HG02938 (cell line): ENCODE measurements around the gene TULP3.

Experiments used
- ATAC-seq: cut with Tn5 transposase; IDR thresholded peaks from one replicate; pipeline ENCODE4 v1.9.1; 2021; ENCODE audit warnings: mild to moderate bottlenecking, moderate library complexity; ENCODE audit not compliant: unreplicated experiment

Gene TULP3

DNA sequence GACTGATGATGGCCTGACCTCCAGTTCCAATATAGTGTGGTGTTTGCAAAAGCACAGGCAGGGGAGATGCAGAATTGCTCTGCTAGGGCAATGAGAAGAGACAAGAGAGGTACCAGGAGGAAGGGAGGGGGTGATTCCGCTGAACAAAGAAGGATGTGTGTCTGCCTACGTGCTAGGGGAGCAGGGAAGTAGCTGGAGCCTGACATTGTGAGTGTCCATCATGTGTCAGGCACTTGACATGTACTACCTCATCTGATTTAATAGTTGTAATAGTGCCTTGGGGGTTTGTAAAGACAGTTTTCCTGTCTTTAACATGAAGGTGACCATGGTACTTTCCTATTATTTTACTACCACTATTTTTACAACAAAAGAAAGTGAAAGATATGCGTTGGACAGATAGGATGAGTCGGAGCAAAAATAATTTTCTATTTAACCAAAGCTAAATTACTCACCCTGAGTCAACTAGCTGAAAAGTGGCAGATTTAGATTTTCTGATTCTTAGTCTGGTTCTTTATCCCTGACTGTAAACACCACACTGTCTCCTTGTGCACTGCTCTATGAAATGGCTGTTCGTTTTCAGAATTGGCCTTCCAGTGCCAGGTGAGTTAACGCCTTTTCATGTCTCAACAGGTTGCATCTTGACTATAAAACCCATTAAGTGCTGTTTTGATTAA is 34.8 kb downstream of the TULP3 start:
- no peak for ATAC-seq

DNA sequence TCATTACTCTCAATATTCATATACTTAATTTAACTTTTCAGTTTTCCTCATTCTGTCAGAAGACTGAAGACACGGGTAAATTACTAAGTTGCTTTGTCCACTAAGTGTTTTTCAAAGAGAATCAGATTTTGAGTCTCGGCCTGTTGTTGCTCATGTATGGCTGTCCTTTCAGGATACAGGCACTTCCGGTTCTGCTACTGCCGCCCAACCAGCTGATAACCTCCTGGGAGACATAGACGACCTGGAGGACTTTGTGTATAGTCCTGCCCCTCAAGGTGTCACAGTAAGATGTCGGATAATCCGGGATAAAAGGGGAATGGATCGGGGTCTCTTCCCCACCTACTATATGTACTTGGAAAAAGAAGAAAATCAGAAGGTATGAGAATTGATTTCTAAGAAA is 40.2 kb downstream of the TULP3 start:
- no peak for ATAC-seq

DNA sequence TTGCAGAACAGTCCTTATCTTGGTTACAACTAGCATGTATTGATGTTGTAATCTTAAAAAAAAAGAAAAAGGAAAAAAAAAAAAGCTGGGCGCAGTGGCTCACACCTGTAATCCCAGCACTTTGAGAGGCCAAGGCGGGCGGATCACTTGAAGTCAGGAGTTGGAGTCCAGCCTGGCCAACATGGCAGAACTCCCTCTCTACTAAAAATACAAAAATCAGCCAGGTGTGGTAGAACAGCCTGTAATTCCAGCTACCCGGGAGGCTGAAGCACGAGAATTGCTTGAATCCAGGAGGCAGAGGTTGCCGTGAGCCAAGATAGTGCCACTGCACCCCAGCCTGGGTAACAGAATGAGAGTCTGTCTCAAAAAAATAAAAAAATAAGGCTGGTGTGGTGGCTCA is 42.9 kb downstream of the TULP3 start:
- no peak for ATAC-seq

DNA sequence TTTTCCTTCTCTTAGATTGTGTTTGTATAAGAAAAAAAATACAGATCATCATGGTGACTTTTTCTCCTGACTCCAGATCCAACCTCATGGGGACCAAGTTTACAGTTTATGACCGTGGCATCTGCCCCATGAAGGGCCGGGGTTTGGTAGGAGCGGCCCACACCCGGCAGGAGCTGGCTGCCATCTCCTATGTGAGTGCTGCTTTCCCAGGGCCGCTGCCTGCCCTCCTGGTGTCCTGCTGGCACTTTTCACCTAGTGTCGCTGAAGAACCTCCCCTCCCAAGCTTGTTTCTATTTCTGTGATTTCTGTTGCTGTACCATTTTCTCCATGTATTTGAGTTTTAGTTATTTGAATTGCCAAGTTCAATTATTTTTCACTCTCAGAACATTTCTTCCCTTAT is 43.7 kb downstream of the TULP3 start:
- ATAC-seq: no peak

DNA sequence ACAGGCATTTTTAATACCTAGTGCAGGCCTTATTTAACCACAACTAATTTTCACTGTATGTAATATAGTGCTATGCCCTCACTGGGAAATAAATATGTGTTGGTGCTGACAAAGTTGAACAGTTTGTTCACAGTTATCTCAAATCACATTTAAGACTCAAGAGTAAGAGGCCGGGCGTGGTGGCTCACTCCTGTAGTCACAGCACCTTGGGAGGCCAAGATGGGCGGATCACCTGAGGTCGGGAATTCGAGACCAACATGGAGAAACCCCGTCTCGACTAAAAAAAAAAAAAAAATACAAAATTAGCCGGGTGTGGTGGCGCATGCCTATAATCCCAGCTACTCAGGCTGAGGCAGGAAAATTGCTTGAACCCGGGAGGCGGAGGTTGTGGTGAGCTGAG is 45.6 kb downstream of the TULP3 start:
- no peak for ATAC-seq

DNA sequence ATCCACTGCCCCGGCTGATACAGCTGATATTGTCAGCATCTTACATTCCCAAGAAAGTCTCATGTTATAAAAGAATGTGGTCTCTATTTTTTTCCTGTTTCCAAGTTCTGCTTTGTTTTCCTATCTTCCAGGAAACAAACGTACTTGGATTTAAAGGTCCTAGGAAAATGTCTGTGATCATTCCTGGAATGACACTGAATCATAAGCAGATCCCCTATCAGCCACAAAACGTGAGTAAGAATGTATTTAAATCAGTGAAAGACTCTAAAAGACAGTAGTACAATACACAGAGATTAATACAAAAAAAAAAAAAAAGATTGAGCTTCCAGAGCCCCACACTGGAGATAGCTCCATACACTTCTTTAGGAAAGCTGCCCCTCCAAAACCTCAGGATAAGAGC is 46.8 kb downstream of the TULP3 start:
- no peak for ATAC-seq

DNA sequence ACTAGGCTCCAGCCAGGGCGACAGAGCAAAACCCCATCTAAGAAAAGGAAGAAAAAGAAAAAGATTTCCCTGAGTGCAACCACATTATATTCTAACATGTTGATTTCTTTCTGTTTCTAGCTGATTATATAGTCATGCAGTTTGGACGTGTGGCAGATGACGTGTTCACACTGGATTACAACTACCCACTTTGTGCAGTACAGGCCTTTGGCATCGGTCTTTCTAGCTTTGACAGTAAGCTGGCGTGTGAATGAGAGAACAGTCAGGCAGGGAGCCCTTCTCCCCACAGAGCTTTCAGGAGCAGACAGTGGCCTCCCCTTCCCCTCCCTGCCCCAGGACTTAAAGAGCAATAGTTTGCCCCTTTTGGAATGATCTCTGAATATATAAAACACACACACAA is 48.5 kb downstream of the TULP3 start:
- ATAC-seq: no peak

DNA sequence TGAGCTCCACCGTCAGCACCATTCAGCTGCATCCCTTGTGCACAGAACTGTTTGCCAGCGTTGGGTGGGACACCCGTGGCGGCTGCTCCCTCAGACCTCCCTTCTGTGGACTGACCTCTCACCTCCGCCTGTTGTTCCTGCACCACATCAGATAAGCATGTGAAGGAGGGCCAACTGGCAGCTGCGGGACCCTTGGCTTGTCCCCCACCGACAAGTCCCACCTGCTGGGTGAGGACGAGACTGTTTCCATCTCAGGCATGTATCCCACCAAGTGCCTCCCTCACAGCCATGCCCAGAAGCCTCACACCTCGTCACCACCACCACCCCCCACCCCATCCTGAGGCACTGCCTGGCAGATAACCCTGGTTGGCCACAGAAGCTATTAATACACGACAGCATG is 49.9 kb downstream of the TULP3 start:
- no peak for ATAC-seq

DNA sequence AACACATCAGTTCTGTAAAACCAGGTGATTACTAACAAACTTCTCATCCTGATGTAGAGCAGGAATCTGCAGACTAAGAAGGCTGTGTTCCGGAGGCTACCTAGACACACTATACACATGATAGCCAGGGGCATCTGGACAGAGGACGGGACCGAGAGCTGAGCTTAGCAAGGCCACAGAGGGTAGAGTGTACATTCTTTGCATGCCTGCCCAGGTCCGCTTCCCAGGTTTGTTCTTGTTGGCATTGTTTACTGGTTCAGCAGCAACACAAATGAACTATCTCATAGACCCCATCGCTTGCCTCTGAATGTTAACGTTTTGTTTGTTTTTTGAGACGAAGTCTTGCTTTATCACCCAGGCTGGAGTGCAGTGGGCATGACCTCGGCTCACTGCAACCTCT is 50.8 kb downstream of the TULP3 start:
- ATAC-seq: no peak

DNA sequence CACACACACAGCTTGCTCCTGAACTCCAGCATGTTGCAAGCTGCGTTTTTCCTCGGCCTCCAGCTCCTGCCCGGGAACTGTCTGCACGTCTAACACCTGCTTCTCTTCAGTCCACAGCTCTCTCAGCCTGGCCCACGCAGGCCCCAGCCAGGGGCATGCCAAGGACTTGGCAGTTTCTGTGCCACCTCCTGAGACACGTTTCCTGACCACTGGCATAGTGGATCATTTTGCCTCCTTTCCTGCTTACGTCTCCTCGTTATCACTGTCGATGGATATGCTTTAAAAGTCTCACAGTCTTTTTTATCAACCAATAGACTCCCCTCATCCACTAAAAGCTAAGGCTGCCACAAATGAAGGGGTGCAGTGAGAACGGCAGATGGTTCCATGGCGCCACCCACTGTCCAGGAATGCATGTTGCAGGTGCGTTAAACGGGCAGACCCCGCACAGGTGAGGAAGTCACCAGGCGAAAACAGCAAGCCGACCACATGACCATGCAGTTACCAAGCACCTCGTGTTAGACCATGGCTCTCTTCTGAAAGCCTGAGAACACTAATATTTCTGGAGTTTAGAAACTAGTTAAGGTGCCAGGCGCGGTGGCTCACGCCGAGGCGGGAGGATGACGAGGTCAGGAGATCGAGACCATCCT is 53.8 kb downstream of the TULP3 start:
- no peak for ATAC-seq

DNA sequence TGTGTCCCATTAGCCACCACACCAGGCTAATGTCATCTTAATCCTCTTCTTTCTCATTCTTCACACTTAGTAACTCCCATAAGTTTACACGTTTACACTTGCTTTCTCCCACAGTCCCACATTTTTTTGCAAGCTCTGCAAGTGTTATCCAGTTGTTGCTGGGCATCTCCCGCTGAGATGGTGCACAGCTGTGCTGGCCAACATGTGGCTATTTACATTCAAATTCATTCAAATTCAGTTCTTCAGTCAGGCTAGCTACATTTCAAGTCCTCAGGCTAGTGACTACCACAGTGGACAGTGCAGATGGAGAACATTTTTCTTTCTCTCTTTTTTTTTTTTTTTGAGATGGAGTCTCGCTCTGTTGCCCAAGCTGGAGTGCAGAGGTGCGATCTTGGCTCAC is 58.7 kb downstream of the TULP3 start:
- ATAC-seq: no peak

DNA sequence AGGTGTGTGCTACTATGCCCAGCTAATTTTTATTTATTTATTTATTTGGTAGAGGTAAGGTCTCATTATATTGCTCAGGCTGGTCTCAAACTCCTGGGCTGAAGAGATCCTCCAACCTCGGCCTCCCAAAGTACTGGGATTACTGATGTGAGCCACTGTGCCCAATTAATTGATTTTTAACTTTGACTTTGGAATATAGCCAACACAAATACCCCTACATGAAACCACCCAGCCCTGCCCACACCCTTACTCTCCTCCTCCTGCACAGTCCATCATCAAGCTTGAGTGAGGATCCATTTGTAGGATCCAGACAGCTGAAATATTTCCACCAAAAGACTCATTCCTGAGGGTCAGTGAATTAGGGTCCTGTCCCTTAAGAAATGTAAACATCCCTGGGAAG is 65.2 kb downstream of the TULP3 start:
- no peak for ATAC-seq

DNA sequence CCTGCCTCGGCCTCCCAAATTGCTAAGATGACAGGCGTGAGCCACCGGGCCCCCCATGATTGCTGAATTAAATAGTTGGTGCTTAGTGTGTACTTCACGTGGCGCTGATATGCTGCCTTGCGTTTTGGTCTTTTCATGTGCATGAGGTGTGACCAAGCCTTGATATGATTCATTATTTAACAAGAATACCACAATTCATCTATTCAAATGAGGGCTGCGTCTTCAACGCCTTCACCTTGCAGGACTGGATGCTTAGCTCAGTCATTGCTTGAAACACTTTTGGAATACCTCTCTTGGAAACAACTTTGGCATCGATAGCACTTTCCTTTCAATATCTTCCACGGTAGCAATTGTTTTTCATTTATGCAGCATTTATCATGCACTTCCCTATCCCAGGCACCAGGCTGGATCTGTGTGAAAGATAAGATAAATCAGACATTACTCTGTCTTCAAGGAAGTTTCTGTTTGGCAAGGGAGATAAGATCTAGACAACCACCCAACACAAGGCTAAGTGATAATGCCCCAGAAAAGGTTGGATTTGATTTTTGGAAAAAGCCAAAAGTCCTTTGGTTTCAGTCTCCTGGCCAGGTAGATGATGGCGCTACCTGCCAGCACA is 67.2 kb downstream of the TULP3 start:
- no peak for ATAC-seq

DNA sequence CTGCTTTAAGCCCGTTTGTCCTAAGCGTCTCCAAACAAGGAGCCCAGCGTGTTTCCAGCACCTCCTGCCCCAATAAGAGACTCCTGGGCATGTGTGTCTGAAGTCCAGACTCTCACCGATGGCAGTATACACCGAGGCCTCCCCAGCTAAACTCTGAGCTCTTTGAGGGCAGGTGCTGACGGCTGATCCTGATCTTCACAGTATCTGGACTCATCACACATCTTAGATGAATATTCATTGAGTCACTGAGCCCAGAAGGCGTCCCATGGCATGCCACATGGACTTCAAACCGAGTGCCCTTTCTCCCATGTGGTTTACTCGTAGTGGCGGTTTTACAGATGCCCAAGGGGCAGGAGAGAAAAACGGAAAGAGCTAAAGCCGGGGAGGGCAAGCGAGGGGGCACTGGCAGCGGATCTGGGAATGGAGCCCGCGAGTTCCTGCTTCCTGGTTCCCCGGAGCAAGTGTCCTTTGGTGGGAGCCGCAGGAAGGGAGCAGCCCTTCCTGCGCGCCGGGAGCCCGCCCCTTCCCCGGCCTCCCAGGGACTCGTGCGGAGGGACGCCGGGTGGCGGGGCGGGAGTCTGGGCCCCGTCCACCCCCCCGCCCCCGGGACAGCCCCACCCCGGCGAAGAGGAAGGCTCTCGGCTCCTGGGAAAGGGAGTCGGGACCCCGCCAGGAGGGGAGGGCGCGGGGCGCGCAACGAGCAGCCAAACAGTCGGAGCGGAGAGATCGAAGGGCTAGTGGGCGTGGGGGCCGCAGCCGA is 67.9 kb downstream of the TULP3 start:
- ATAC-seq: no peak

DNA sequence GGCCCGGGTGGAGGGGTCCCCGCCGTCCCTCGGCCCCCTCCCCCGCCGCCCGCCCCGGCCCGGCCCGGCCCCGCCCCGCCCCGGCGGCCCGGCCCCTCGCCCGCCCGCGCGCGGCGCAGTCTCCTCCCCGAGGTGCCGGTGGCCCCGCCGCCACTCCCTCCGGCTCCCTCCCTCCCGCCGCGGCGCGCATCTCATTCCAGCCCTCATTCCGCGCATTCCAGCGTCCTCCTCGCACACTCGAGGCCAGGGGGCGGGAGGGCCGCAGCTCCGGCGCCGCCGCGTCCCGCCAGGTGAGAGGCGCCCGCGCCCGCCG is 68.5 kb downstream of the TULP3 start, which contains the start of gene TEAD4:
Gene TEAD4 (plus strand): TSS at position 206 of the 313 bp plus-strand sequence.
- no peak for ATAC-seq

DNA sequence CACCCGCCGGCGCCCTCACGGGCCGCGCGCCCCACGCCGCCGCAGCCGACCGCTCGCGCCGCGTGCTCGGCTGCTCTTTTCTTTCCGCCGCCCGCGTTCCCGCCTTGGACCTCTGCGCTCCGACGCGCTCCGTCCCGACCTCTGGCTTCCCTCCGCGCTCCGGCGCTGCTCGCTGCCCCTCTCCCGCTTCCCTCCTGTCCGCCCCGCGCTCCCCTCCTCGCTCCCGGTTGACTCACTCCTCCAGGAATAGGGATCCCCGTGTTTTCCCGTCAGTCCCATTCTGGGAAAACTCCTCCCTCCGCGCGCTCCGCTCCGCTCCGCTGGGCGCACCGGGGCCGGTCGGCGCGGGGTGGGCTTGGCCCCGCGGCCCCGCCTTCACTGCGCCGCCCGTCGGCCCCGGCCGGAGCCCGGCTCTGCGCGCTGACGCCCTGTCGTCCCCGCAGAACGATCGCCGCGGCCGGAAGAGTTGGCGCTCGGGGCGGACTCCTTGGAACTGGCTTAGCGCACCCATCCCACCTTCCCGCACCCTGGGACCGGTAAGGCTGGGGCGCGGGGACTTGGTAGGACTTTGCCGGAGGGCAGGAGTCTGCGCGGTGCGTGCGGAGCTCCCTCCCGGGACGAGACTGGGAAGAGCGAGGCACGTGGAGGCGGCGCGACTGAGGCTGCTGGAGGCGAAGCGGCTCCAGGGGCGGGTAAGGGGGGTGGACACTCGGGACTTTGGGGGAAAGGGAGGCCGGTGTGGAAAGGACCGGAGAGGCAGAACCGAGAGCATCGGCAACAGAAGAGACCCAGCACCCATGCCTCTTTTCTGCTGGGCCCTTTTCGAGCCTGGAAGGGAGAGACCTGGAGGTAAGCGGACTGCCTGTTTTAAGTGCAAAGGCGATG is 69.1 kb downstream of the TULP3 start:
- ATAC-seq: no peak

DNA sequence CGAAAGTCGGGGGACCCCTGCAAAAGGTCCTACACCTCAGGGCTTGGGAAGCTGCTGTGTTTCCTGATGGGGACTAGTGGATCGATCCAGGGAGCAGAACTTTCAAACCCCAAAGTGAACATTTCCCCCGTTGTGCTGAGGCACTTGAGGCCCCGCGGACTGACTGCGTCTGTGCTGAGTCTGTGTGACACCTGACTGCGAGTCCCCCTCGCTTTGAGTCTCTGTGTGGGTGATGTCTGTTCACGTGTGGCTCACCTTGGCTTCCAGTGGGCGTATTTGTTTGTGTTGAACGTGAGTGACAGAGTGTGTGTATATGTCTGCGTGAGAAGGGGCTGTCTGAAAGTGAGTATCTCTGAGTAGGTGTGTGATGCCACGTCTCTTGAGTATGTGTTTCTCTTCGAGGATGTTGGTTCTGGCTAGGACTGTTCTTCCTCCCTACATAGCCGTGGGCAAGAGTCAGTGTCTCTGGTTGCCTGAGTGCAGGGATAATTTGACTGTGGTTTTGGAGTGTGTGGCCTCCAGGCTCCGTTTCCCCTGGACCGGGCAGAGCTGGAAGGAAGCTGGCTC is 69.8 kb downstream of the TULP3 start:
- no peak for ATAC-seq

DNA sequence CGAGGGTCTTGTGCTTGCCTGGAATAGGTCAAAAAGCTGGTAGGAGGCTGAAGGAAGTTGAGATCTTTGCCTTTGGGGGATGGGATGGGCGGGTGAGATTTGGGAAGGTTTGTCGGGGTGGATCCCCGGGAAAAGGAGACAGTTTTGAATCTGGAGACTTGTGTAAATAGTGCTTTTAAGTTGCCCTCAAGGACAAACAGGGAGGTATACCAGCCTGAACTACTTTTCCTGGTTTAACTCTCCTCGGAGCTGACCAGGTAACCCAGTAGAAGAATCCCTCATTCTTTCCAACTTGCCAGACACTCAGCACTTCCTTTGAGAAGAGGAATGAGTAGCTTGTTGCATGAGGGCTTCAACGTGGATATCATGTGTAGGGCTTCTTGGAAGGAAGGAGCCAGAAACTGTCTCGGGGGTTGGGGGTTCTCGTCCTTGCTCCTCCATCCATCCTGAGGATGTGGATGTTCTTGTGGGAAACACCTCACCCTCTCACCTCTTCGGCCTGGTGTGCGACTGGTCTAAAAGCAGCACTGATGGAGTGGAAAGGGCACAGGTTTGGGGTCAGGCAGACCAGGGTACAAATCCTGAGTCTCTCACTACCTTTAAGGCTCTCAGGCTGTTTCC is 70.4 kb downstream of the TULP3 start:
- no peak for ATAC-seq

DNA sequence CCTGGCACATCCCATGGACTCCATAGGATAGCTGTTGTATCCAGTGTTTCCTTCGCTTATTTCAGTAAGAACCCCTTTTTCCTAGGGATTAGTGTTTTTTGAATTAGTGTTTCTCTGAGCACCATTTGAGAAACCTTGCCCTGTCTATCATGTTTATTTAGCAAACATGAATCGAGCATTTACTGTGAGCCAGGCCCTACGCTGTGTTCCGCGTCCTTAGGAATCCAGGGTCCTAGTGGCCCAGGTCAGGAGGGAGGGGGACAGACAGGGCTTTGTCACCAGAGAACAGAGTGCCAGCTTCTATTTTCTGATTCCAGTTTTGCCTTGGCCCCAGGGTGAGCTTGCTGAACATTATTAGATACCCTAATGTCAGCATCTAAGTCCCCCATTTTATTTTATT is 71.0 kb downstream of the TULP3 start:
- no peak for ATAC-seq

DNA sequence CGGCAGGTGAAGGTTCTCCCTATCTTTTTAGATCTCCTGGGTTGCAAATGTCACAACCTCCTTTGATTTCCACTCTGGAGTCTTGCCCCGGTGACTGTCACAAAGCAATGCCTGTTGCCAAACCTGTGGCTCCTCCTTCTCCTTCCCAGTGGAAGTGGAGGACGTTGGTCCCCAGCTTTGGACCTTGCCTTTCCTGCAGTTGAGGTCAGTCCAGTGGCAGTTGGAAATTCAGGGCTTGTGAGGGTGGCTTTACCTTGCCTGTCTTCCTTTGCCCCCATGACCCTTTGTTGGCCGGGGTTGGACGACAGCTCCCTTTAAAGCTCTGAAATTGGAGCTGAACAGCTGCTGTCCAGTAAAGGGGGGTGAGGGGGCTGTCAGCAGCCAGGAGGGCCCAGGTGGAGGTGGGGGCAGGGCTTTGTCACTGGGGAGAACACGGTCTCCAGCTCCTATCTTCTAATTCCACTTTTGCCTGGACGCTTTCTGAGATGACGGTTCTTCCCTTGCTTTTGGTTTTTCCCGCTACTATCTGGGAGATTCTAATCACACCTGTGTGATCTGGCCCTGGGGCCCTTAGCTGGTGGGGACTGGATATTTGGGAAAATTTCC is 72.6 kb downstream of the TULP3 start:
- ATAC-seq: no peak
